ENCODE data around the gene NR2F1. TPM values are rescaled to one million over a fixed set of nuclear protein-coding genes. Genes with fewer than 3 reads are reported as not detected.

Gene NR2F1
- total RNA-seq, 6 experiments from 2014 or later = 21.1 to 27.5 (median 23.6) TPM

- no peak overlapping the region for H3K4me3 Mint-ChIP-seq
- no peaks in the 10 kb centered on the region for H3K36me3 Mint-ChIP-seq (ENCODE audit: low read depth)
- peaks cover 15% of the 10 kb centered on the region for H3K27me3 Mint-ChIP-seq (ENCODE audit: insufficient read depth)
- no peak overlapping the region for H3K27ac Mint-ChIP-seq
- no peak for DNase-seq
- TF ChIP-seq CTCF (IDR thresholded peaks at IDR 0.05) = no peak
- no peaks in the 10 kb centered on the region for H3K9me3 Mint-ChIP-seq
- peaks cover 28% of the 10 kb centered on the region for H3K4me1 Mint-ChIP-seq (ENCODE audit: low read depth)
Measured at GRCh38 chr5:93616538-93617174, 33.6 kb downstream of the NR2F1 start.

GRCh38 chr5:93620487-93621326 is 37.7 kb downstream of the NR2F1 start:
- Mint-ChIP-seq H3K4me3 (peak overlapping the region; percentile 91), H3K27ac (peak overlapping the region; percentile 79), H3K4me1 (ENCODE audit: low read depth) (peaks cover 25% of the 10 kb centered on the region), H3K9me3 (no peaks in the 10 kb centered on the region), H3K36me3 (ENCODE audit: low read depth) (no peaks in the 10 kb centered on the region), H3K27me3 (ENCODE audit: insufficient read depth) (peaks cover 3% of the 10 kb centered on the region)
- DNase-seq = peak; percentile 45
- no peak for TF ChIP-seq CTCF (IDR thresholded peaks at IDR 0.05)

- Mint-ChIP-seq H3K4me1 (ENCODE audit: low read depth) (peaks cover 25% of the 10 kb centered on the region), H3K27ac (peak overlapping the region; percentile 77), H3K4me3 (peak overlapping the region; percentile 91), H3K27me3 (ENCODE audit: insufficient read depth) (peaks cover 3% of the 10 kb centered on the region; the same call in 1 of the 2 replicates), H3K36me3 (ENCODE audit: low read depth) (no peaks in the 10 kb centered on the region), H3K9me3 (no peaks in the 10 kb centered on the region)
- DNase-seq = no peak
- TF ChIP-seq CTCF (IDR thresholded peaks at IDR 0.05) = no peak
Measured at GRCh38 chr5:93621327-93621798, 38.3 kb downstream of the NR2F1 start.

- Mint-ChIP-seq H3K4me3 (0 out of 2 replicates have a peak overlapping the region, but pooled peaks have one; percentile 91), H3K27me3 (ENCODE audit: insufficient read depth) (peaks cover 3% of the 10 kb centered on the region; the same call in 1 of the 2 replicates), H3K36me3 (ENCODE audit: low read depth) (no peaks in the 10 kb centered on the region), H3K9me3 (no peaks in the 10 kb centered on the region), H3K27ac (peak overlapping the region; percentile 77), H3K4me1 (ENCODE audit: low read depth) (peaks cover 25% of the 10 kb centered on the region)
- DNase-seq = peak; percentile 82
- TF ChIP-seq CTCF (IDR thresholded peaks at IDR 0.05) = no peak
Measured at GRCh38 chr5:93622240-93622885, 39.3 kb downstream of the NR2F1 start.

- no peak overlapping the region for H3K4me3 Mint-ChIP-seq
- no peak overlapping the region for H3K27ac Mint-ChIP-seq
- no peak for DNase-seq
- peaks cover 3% of the 10 kb centered on the region; the same call in 1 of the 2 replicates for H3K27me3 Mint-ChIP-seq (ENCODE audit: insufficient read depth)
- H3K9me3 Mint-ChIP-seq = no peaks in the 10 kb centered on the region
- H3K36me3 Mint-ChIP-seq (ENCODE audit: low read depth) = no peaks in the 10 kb centered on the region
- H3K4me1 Mint-ChIP-seq (ENCODE audit: low read depth) = peaks cover 25% of the 10 kb centered on the region
- no peak for TF ChIP-seq CTCF (IDR thresholded peaks at IDR 0.05)
Measured at GRCh38 chr5:93623153-93623552, 40.1 kb downstream of the NR2F1 start.

All from HFFc6 (cell line).